K562 (cell line): ENCODE results near the gene SH3TC2. TPM values are rescaled to one million over a fixed set of nuclear protein-coding genes. Genes with fewer than 3 reads are reported as not detected.

ENCODE experiments used
- CBFA2T3 ChIP-seq: fragments of 450-650 bp; IDR thresholded peaks from 2 replicates; pipeline ENCODE4 v1.6.1; 2017
- HMGN3 ChIP-seq: IDR thresholded peaks from 2 replicates; pipeline ENCODE4 v1.6.1; 2011; ENCODE audit warnings: borderline replicate concordance, low read depth, mild to moderate bottlenecking, mixed read lengths, low read length; ENCODE audit not compliant: insufficient read length; ENCODE audit errors: extremely low read depth
- KLF16 ChIP-seq: IDR thresholded peaks from 2 replicates; pipeline ENCODE4 v1.6.1; 2016; ENCODE audit warnings: antibody characterized with exemption
- NCOR1 ChIP-seq: fragments of 450-650 bp; IDR thresholded peaks from 2 replicates; pipeline ENCODE4 v1.6.1; 2016; ENCODE audit warnings: mild to moderate bottlenecking, moderate library complexity
- NFE2 ChIP-seq: IDR thresholded peaks from 2 replicates; pipeline ENCODE4 v1.6.1; 2014; ENCODE audit warnings: antibody characterized with exemption, low read depth
- PBX2 ChIP-seq, 2 experiments: IDR thresholded peaks in 1 of 2; conservative IDR thresholded peaks in 1 of 2; 2 replicates each; pipeline ENCODE4 v1.6.1; 2016; ENCODE audit warnings: low read depth in 2 of 2, mild to moderate bottlenecking in 1 of 2, missing compliant biosample characterization in 1 of 2, missing genetic modification characterization in 1 of 2, moderate library complexity in 1 of 2
- TEAD4 ChIP-seq, 2 experiments: sonication (generic) in 1 of 2; formaldehyde crosslinking in 1 of 2; IDR thresholded peaks; 2 replicates each; pipeline versions ENCODE4 v1.6.1 to v1.8.0; 2012 to 2022; ENCODE audit warnings: borderline replicate concordance in 1 of 2, inconsistent platforms in 1 of 2, low read length in 1 of 2, mild to moderate bottlenecking in 1 of 2, missing genetic modification reagents in 1 of 2
- ZBTB5 ChIP-seq: fragments of 450-650 bp; IDR thresholded peaks from 2 replicates; pipeline ENCODE4 v1.6.1; 2017; ENCODE audit warnings: antibody characterized with exemption
- polyA plus RNA-seq, 8 experiments: library from polyadenylated mRNA; depleted of rRNA in 4 of 8; stranded (reverse) in 5 of 8; unstranded in 3 of 8; fragments of >200 nt; fragmentation: Nextera tagmentation in 2 of 8; fragmentation: Illumina TruSeq in 1 of 8; extraction: Ambion mirVana in 2 of 8; extraction: Trizol in 1 of 8; gene quantifications; 2 replicates each; pipeline versions ENCODE4 v1.2.1 to v1.2.3, GENCODE V29; 2011 to 2014; ENCODE audit warnings: inconsistent platforms in 1 of 8, missing spikeins in 1 of 8
- total RNA-seq, 7 experiments: library from RNA; depleted of rRNA in 6 of 7; stranded (reverse); fragments of >200 nt in 6 of 7; fragmentation: Illumina TruSeq in 2 of 7; extraction: Trizol in 2 of 7; gene quantifications; 2 replicates each; pipeline versions ENCODE4 v1.2.1 to v1.2.3, GENCODE V29; 2011 to 2021; ENCODE audit warnings: low replicate concordance in 1 of 7
- TF ChIP-seq, protein P1 (sequence below): fragments of 450-650 bp; IDR thresholded peaks from 2 replicates; pipeline ENCODE4 v1.6.1; 2016; ENCODE audit warnings: mild to moderate bottlenecking, moderate library complexity

The SH3TC2 gene
- total and polyA plus RNA-seq, 9 of the 15 experiments (the other 6 are each of a cell fraction or from before 2014, with no cell fraction given): 0.03 to 0.80 (median 0.55) TPM; not detected in 1

DNA sequence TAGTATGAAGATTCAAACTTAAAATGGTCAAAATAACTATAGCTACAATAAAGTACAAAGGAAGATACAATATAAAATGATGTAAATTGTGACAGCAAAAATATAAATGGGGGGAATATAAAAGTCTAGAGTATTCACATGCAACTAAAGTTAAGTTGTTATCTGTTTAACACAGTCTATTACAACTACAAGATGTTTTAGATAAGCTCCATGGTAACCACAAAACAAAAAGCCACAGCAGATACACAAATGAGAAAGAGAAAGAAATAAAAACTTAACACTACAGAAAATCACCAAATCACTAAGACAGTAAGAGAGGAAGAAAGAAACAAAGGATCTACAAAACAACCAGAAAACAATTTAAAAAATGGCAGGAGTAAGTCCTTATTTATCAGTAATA is 17.0 kb upstream of the SH3TC2 start (continued):
- TF ChIP-seq HMGN3: no peak
- peak; percentile 37; the same call in 1 of the 2 replicates for TF ChIP-seq KLF16
- TF ChIP-seq CBFA2T3: peak; percentile 70
- no peak for TF ChIP-seq ZBTB5
- TF ChIP-seq TEAD4 (IDR thresholded peaks at IDR 0.05; ENCODE audit: low read length): peak; percentile 92
- TF ChIP-seq TEAD4 (CRISPR knock-in tag; IDR thresholded peaks at IDR 0.05; ENCODE audit: borderline replicate concordance): no peak
- peak; percentile 69 for TF ChIP-seq NCOR1
- TF ChIP-seq, protein P1, sequence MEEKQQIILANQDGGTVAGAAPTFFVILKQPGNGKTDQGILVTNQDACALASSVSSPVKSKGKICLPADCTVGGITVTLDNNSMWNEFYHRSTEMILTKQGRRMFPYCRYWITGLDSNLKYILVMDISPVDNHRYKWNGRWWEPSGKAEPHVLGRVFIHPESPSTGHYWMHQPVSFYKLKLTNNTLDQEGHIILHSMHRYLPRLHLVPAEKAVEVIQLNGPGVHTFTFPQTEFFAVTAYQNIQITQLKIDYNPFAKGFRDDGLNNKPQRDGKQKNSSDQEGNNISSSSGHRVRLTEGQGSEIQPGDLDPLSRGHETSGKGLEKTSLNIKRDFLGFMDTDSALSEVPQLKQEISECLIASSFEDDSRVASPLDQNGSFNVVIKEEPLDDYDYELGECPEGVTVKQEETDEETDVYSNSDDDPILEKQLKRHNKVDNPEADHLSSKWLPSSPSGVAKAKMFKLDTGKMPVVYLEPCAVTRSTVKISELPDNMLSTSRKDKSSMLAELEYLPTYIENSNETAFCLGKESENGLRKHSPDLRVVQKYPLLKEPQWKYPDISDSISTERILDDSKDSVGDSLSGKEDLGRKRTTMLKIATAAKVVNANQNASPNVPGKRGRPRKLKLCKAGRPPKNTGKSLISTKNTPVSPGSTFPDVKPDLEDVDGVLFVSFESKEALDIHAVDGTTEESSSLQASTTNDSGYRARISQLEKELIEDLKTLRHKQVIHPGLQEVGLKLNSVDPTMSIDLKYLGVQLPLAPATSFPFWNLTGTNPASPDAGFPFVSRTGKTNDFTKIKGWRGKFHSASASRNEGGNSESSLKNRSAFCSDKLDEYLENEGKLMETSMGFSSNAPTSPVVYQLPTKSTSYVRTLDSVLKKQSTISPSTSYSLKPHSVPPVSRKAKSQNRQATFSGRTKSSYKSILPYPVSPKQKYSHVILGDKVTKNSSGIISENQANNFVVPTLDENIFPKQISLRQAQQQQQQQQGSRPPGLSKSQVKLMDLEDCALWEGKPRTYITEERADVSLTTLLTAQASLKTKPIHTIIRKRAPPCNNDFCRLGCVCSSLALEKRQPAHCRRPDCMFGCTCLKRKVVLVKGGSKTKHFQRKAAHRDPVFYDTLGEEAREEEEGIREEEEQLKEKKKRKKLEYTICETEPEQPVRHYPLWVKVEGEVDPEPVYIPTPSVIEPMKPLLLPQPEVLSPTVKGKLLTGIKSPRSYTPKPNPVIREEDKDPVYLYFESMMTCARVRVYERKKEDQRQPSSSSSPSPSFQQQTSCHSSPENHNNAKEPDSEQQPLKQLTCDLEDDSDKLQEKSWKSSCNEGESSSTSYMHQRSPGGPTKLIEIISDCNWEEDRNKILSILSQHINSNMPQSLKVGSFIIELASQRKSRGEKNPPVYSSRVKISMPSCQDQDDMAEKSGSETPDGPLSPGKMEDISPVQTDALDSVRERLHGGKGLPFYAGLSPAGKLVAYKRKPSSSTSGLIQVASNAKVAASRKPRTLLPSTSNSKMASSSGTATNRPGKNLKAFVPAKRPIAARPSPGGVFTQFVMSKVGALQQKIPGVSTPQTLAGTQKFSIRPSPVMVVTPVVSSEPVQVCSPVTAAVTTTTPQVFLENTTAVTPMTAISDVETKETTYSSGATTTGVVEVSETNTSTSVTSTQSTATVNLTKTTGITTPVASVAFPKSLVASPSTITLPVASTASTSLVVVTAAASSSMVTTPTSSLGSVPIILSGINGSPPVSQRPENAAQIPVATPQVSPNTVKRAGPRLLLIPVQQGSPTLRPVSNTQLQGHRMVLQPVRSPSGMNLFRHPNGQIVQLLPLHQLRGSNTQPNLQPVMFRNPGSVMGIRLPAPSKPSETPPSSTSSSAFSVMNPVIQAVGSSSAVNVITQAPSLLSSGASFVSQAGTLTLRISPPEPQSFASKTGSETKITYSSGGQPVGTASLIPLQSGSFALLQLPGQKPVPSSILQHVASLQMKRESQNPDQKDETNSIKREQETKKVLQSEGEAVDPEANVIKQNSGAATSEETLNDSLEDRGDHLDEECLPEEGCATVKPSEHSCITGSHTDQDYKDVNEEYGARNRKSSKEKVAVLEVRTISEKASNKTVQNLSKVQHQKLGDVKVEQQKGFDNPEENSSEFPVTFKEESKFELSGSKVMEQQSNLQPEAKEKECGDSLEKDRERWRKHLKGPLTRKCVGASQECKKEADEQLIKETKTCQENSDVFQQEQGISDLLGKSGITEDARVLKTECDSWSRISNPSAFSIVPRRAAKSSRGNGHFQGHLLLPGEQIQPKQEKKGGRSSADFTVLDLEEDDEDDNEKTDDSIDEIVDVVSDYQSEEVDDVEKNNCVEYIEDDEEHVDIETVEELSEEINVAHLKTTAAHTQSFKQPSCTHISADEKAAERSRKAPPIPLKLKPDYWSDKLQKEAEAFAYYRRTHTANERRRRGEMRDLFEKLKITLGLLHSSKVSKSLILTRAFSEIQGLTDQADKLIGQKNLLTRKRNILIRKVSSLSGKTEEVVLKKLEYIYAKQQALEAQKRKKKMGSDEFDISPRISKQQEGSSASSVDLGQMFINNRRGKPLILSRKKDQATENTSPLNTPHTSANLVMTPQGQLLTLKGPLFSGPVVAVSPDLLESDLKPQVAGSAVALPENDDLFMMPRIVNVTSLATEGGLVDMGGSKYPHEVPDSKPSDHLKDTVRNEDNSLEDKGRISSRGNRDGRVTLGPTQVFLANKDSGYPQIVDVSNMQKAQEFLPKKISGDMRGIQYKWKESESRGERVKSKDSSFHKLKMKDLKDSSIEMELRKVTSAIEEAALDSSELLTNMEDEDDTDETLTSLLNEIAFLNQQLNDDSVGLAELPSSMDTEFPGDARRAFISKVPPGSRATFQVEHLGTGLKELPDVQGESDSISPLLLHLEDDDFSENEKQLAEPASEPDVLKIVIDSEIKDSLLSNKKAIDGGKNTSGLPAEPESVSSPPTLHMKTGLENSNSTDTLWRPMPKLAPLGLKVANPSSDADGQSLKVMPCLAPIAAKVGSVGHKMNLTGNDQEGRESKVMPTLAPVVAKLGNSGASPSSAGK: 0 out of 2 replicates have a peak, but pooled peaks have one; percentile 14
- no peak for TF ChIP-seq NFE2
- no peak for TF ChIP-seq PBX2 (CRISPR knock-in tag; IDR thresholded peaks at IDR 0.05; ENCODE audit: low read depth)
- no peak for TF ChIP-seq PBX2 (tag; conservative IDR thresholded peaks at IDR 0.05; ENCODE audit: low read depth)
